Measurements from ENCODE around the gene LDLRAD4. TPM values are rescaled to one million over a fixed set of nuclear protein-coding genes. Genes with fewer than 3 reads are reported as not detected.

Gene LDLRAD4
- total and polyA plus RNA-seq, 12 donors: 3.9 to 64.5 (median 36.0) TPM

- Histone ChIP-seq H3K4me1 (replicated peaks in 1 of 2) (peaks cover 5 to 9% of the 10 kb centered on the region in 2 donors), H3K27ac (no peak overlapping the region), H3K27me3 (no peaks in the 10 kb centered on the region), H3K4me3 (no peak overlapping the region), H3K36me3 (replicated peaks in 1 of 2) (peaks cover 0 to 5% of the 10 kb centered on the region in 2 donors), H3K9me3 (replicated peaks in 1 of 3) (no peaks in the 10 kb centered on the region)
- peak in 1 of 7 donors; percentile 14 for DNase-seq
- WGBS, 4 donors: 94 to 98% (median 97%) methylated on average over 5 to 8 of the region's 8 CpGs
- no peak for TF ChIP-seq POLR2A (IDR thresholded peaks at IDR 0.05)
- no peak for TF ChIP-seq CTCF (IDR thresholded peaks at IDR 0.05)
- intact Hi-C loops (cut with DNase I): loop anchor here (10.0 kb wide), 2 partner anchors 61 to 421 kb away; no protein-coding TSS in a partner anchor
These were observed 407.4 kb downstream of the LDLRAD4 start for GRCh38 chr18:13625843-13626543.

GRCh38 chr18:13626544-13626908 lies 408.0 kb downstream of the LDLRAD4 start:
- no peaks in the 10 kb centered on the region for H3K27me3 ChIP-seq
- no peak overlapping the region for H3K27ac ChIP-seq
- intact Hi-C loops (cut with DNase I): loop anchor here (10.0 kb wide), 2 partner anchors 62 to 422 kb away; no protein-coding TSS in a partner anchor
- H3K9me3 ChIP-seq (replicated peaks in 1 of 3): no peaks in the 10 kb centered on the region
- no peaks in the 10 kb centered on the region for H3K36me3 ChIP-seq (replicated peaks in 1 of 2)
- TF ChIP-seq POLR2A (IDR thresholded peaks at IDR 0.05) (no peak), CTCF (IDR thresholded peaks at IDR 0.05) (no peak)
- peak in 1 of 7 donors; percentile 27 for DNase-seq
- H3K4me1 ChIP-seq (replicated peaks in 1 of 2): peaks cover 5 to 9% of the 10 kb centered on the region in 2 donors
- WGBS, 4 donors: 73 to 89% (median 86%) methylated on average over 1 to 2 of the region's 2 CpGs
- H3K4me3 ChIP-seq: no peak overlapping the region

- DNase-seq: peak in 1 of 7 donors; percentile 41
- intact Hi-C loops (cut with DNase I): loop anchor here (10.0 kb wide), 2 partner anchors 63 to 423 kb away; no protein-coding TSS in a partner anchor
- Histone ChIP-seq H3K36me3 (replicated peaks in 1 of 2) (no peaks in the 10 kb centered on the region), H3K27ac (no peak overlapping the region), H3K4me1 (replicated peaks in 1 of 2) (peaks cover 5 to 9% of the 10 kb centered on the region in 2 donors), H3K9me3 (replicated peaks in 1 of 3) (no peaks in the 10 kb centered on the region), H3K4me3 (no peak overlapping the region), H3K27me3 (no peaks in the 10 kb centered on the region)
- TF ChIP-seq CTCF (IDR thresholded peaks at IDR 0.05) (no peak), POLR2A (IDR thresholded peaks at IDR 0.05) (no peak)
- WGBS, 4 donors: 84 to 94% (median 89%) methylated on average over 2 to 8 of the region's 8 CpGs
These were observed 409.1 kb downstream of the LDLRAD4 start for GRCh38 chr18:13627639-13628038.

GRCh38 chr18:13628211-13628610 lies 409.7 kb downstream of the LDLRAD4 start:
- 79 to 90% (median 82%) methylated on average over 6 to 9 of the region's 9 CpGs for WGBS, 4 donors
- Histone ChIP-seq H3K27ac (no peak overlapping the region), H3K4me1 (replicated peaks in 1 of 2) (peaks cover 5 to 9% of the 10 kb centered on the region in 2 donors), H3K36me3 (replicated peaks in 1 of 2) (no peaks in the 10 kb centered on the region), H3K4me3 (no peak overlapping the region), H3K9me3 (replicated peaks in 1 of 3) (no peaks in the 10 kb centered on the region), H3K27me3 (no peaks in the 10 kb centered on the region)
- intact Hi-C loops (cut with DNase I): loop anchor here (10.0 kb wide), 2 partner anchors 63 to 423 kb away; no protein-coding TSS in a partner anchor
- DNase-seq: peak in 1 of 7 donors; percentile 45
- TF ChIP-seq POLR2A (IDR thresholded peaks at IDR 0.05) (no peak), CTCF (IDR thresholded peaks at IDR 0.05) (no peak)
